Panc1 (cell line): ENCODE data around the gene SKIC3. TPM values are rescaled to one million over a fixed set of nuclear protein-coding genes. Genes with fewer than 3 reads are reported as not detected.

Experiments
- ATAC-seq: fragments of 200-7000 bp; cut with Tn5 transposase; 2 replicates; pipeline ENCODE4 v1.9.1; 2020; ENCODE audit warnings: mild to moderate bottlenecking, moderate library complexity
- BruUV-seq: library from RNA; stranded (reverse); fragments of 400-500 nt; replicated peaks from 2 replicates; lab custom pipeline; 2021; lab: Mats Ljungman, UMichigan
- CTCF ChIA-PET: fragments of 300-600 bp; sonication (Branson Sonifier 250); formaldehyde crosslinking; loops from one replicate; lab custom pipeline; 2022; ENCODE audit warnings: antibody characterized with exemption; lab: Charles Lee
- POLR2A ChIA-PET: fragments of 300-600 bp; sonication (Branson Sonifier 250); formaldehyde crosslinking; loops from one replicate; lab custom pipeline; 2022; ENCODE audit warnings: antibody characterized with exemption; lab: Charles Lee
- DNase-seq: peaks from one replicate; pipeline ENCODE4 v3.0.0-alpha.2; 2010; ENCODE audit warnings: low read depth, low spot score
- H3K27ac ChIP-seq: 2 replicates; pipeline ENCODE4 v1.5.1; 2011; ENCODE audit warnings: mild to moderate bottlenecking, low read length, inconsistent platforms
- H3K27me3 ChIP-seq: fragments of 200-500 bp; sonication (Bioruptor generic); 2 replicates; pipeline ENCODE4 v1.6.0; 2014; ENCODE audit warnings: low read length, inconsistent platforms; ENCODE audit not compliant: control insufficient read depth, insufficient read depth
- H3K36me3 ChIP-seq: fragments of 200-500 bp; sonication (Bioruptor generic); 2 replicates; pipeline ENCODE4 v1.5.1; 2014; ENCODE audit warnings: inconsistent platforms, mild to moderate bottlenecking, low read length, moderate library complexity; ENCODE audit not compliant: control insufficient read depth, insufficient read depth
- H3K4me1 ChIP-seq: 2 replicates; pipeline ENCODE4 v1.5.1; 2011; ENCODE audit warnings: inconsistent platforms, mild to moderate bottlenecking, low read length, moderate library complexity; ENCODE audit not compliant: control insufficient read depth, insufficient read depth
- H3K4me3 ChIP-seq, 2 experiments: 2 replicates each; pipeline ENCODE4 v1.5.1; 2011 to 2012; ENCODE audit warnings: low read depth in 2 of 2, low read length in 2 of 2, mild to moderate bottlenecking in 2 of 2, inconsistent platforms in 1 of 2, moderate library complexity in 1 of 2
- H3K9me3 ChIP-seq: fragments of 200-500 bp; sonication (Bioruptor generic); 2 replicates; pipeline ENCODE4 v1.5.1; 2014; ENCODE audit warnings: low read depth, mild to moderate bottlenecking, inconsistent platforms, low read length, moderate library complexity; ENCODE audit not compliant: control insufficient read depth, insufficient read depth
- POLR2AphosphoS5 ChIP-seq: IDR thresholded peaks from 2 replicates; pipeline ENCODE4 v1.6.1; 2012; ENCODE audit warnings: mild to moderate bottlenecking, low read depth, low read length, moderate library complexity
- SIN3A ChIP-seq: IDR thresholded peaks from 2 replicates; pipeline ENCODE4 v1.6.1; 2012; ENCODE audit warnings: low read depth, mild to moderate bottlenecking, low read length, moderate library complexity, borderline replicate concordance; ENCODE audit not compliant: insufficient read depth
- TCF7L2 ChIP-seq: IDR thresholded peaks from 2 replicates; pipeline ENCODE4 v1.6.1; 2011; ENCODE audit warnings: mild to moderate bottlenecking, low read depth, low read length, inconsistent platforms
- in situ Hi-C: cut with HindIII; loops from 2 replicates; pipeline ENCODE4 v1.10.0; 2016; ENCODE audit warnings: low sequenced_read_pairs, low pct_unique_long_range_greater_than_20kb
- intact Hi-C: fragments of 100-400 bp; cut with micrococcal nuclease; formaldehyde crosslinking; loops from one replicate; pipeline ENCODE4 v1.10.0; 2022; ENCODE audit not compliant: unreplicated experiment
- total RNA-seq: library from RNA; stranded (reverse); gene quantifications from one replicate; pipeline ENCODE4 v1.2.1, GENCODE V29; 2021; ENCODE audit not compliant: unreplicated experiment
- TF ChIP-seq, protein P1 (sequence below), 2 experiments: IDR thresholded peaks; 2 replicates each; pipeline ENCODE4 v1.6.1; 2011 to 2012; ENCODE audit warnings: low read depth in 2 of 2, control low read depth in 1 of 2, low read length in 1 of 2, mild to moderate bottlenecking in 1 of 2, moderate library complexity in 1 of 2; ENCODE audit not compliant: insufficient read depth in 1 of 2
- TF ChIP-seq, protein P2 (sequence below): fragments of 450-650 bp; IDR thresholded peaks from 2 replicates; pipeline ENCODE4 v1.5.1; 2017; ENCODE audit warnings: mild to moderate bottlenecking

The SKIC3 gene
- total RNA-seq, 1 experiment from 2014 or later: 69.1 TPM

DNA sequence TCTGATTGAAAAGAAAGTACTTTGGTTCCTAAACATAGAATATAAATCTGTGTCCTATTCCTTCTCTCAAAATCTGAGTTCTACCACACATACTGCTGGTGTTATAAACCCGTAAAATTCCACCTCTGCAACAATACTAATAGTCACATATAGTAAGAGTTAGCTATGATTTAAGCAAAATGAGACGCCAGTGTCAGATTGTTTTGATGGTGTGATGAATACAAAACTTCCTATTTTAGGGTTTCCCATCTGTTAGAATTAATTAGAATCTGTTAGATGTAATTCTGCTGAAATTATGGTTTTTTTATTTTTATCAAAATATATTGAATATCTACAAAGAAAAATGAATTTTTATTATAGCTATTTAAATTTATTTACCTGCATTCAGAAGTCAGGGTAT lies 26.8 kb upstream of the SKIC3 start:
- CTCF ChIA-PET: no interaction called here
- in situ Hi-C loops (no loop called here), intact Hi-C loops (no loop called here)
- Histone ChIP-seq H3K36me3 (no peaks in the 10 kb centered on the region; the same call in 1 of the 2 replicates), H3K27me3 (no peaks in the 10 kb centered on the region), H3K27ac (no peak overlapping the region), H3K4me3 (no peak overlapping the region), H3K4me1 (no peaks in the 10 kb centered on the region), H3K9me3 (no peaks in the 10 kb centered on the region)
- DNase-seq (no peak), ATAC-seq (no peak)
- no peak for TF ChIP-seq TCF7L2
- TF ChIP-seq, protein P1, sequence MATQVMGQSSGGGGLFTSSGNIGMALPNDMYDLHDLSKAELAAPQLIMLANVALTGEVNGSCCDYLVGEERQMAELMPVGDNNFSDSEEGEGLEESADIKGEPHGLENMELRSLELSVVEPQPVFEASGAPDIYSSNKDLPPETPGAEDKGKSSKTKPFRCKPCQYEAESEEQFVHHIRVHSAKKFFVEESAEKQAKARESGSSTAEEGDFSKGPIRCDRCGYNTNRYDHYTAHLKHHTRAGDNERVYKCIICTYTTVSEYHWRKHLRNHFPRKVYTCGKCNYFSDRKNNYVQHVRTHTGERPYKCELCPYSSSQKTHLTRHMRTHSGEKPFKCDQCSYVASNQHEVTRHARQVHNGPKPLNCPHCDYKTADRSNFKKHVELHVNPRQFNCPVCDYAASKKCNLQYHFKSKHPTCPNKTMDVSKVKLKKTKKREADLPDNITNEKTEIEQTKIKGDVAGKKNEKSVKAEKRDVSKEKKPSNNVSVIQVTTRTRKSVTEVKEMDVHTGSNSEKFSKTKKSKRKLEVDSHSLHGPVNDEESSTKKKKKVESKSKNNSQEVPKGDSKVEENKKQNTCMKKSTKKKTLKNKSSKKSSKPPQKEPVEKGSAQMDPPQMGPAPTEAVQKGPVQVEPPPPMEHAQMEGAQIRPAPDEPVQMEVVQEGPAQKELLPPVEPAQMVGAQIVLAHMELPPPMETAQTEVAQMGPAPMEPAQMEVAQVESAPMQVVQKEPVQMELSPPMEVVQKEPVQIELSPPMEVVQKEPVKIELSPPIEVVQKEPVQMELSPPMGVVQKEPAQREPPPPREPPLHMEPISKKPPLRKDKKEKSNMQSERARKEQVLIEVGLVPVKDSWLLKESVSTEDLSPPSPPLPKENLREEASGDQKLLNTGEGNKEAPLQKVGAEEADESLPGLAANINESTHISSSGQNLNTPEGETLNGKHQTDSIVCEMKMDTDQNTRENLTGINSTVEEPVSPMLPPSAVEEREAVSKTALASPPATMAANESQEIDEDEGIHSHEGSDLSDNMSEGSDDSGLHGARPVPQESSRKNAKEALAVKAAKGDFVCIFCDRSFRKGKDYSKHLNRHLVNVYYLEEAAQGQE (IDR thresholded peaks at IDR 0.05; ENCODE audit: insufficient read depth in 1 of 2, low read depth in 2 of 2, low read length in 1 of 2): no peak
- no peak for TF ChIP-seq SIN3A
- TF ChIP-seq POLR2AphosphoS5: no peak
- TF ChIP-seq, protein P2, sequence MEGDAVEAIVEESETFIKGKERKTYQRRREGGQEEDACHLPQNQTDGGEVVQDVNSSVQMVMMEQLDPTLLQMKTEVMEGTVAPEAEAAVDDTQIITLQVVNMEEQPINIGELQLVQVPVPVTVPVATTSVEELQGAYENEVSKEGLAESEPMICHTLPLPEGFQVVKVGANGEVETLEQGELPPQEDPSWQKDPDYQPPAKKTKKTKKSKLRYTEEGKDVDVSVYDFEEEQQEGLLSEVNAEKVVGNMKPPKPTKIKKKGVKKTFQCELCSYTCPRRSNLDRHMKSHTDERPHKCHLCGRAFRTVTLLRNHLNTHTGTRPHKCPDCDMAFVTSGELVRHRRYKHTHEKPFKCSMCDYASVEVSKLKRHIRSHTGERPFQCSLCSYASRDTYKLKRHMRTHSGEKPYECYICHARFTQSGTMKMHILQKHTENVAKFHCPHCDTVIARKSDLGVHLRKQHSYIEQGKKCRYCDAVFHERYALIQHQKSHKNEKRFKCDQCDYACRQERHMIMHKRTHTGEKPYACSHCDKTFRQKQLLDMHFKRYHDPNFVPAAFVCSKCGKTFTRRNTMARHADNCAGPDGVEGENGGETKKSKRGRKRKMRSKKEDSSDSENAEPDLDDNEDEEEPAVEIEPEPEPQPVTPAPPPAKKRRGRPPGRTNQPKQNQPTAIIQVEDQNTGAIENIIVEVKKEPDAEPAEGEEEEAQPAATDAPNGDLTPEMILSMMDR: no peak
- POLR2A ChIA-PET: no interaction called here
- no TSS peak for BruUV-seq

DNA sequence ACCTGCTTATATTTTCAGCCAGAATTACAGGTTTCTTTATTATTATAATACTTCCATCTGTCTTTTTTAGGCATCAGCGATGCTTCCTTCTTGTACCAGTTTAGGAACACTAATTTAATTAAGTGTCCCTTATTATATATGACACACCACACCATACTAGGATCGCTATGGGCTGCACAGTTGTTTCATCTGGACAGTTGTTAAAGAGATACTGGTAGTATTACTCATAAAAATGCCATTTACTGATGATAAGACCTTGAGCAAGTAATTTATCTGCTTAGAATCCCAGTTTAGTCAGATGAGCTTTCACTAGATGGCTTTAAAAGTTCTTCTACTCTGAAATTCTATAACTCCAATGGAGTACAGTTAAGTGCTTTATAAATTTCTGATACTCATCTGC lies 17.2 kb upstream of the SKIC3 start:
- no peaks in the 10 kb centered on the region for H3K4me1 ChIP-seq
- H3K27me3 ChIP-seq: no peaks in the 10 kb centered on the region
- ChIA-PET CTCF (no interaction called here), POLR2A (no interaction called here)
- ATAC-seq (no peak), DNase-seq (no peak)
- BruUV-seq: no TSS peak
- H3K27ac ChIP-seq: no peak overlapping the region
- TF ChIP-seq, protein P2: no peak
- TF ChIP-seq, protein P1 (IDR thresholded peaks at IDR 0.05; ENCODE audit: insufficient read depth in 1 of 2, low read depth in 2 of 2, low read length in 1 of 2): no peak
- TF ChIP-seq SIN3A (no peak), TCF7L2 (no peak)
- in situ Hi-C loops (no loop called here), intact Hi-C loops (no loop called here)
- H3K9me3 ChIP-seq: no peaks in the 10 kb centered on the region; the same call in 1 of the 2 replicates
- peaks cover 8% of the 10 kb centered on the region for H3K36me3 ChIP-seq
- no peak overlapping the region for H3K4me3 ChIP-seq
